ENCODE measurements around the gene MSH5. TPM values are rescaled to one million over a fixed set of nuclear protein-coding genes. Genes with fewer than 3 reads are reported as not detected.

Gene MSH5
- total and polyA plus RNA-seq, 2 experiments from 2014 or later, result 12.1 to 23.9 TPM

GRCh38 chr6:31734247-31734820, 5.5 kb upstream of the MSH5 start:
- Histone ChIP-seq H3K4me2 (peak overlapping the region; percentile 91), H3K79me2 (replicated peaks; ENCODE audit: insufficient read depth) (peaks cover 27% of the 10 kb centered on the region)

GRCh38 chr6:31734821-31735406, 4.9 kb upstream of the MSH5 start:
- no peaks in the 10 kb centered on the region for H3K9me3 Mint-ChIP-seq
- peaks cover 62% of the 10 kb centered on the region for H3F3A ChIP-seq (replicated peaks; ENCODE audit: low read depth)
- ATAC-seq, result peak; percentile 36

More at GRCh38 chr6:31734247-31734820, 5.5 kb upstream of the MSH5 start:
- H3K36me3 Mint-ChIP-seq (ENCODE audit: low read depth), result peaks cover 42% of the 10 kb centered on the region
- Histone ChIP-seq H3K27ac (ENCODE audit: low read depth) (peak overlapping the region; percentile 78; the same call in 1 of the 2 replicates), H4K20me1 (replicated peaks; ENCODE audit: insufficient read depth) (peaks cover 11% of the 10 kb centered on the region; the same call in 1 of the 2 replicates), H2AFZ (no peak overlapping the region), H3K4me3 (peak overlapping the region; percentile 96), H3K9me2 (ENCODE audit: insufficient read depth) (no peaks in the 10 kb centered on the region), H3K4me1 (ENCODE audit: insufficient read depth) (peaks cover 45% of the 10 kb centered on the region), H3F3A (replicated peaks; ENCODE audit: low read depth) (peaks cover 62% of the 10 kb centered on the region), H3K36me3 (ENCODE audit: insufficient read depth) (peaks cover 29% of the 10 kb centered on the region), H3K27me3 (ENCODE audit: insufficient read depth) (no peaks in the 10 kb centered on the region)
- H3K4me1 Mint-ChIP-seq, result peaks cover 50% of the 10 kb centered on the region
- H3K27me3 Mint-ChIP-seq (ENCODE audit: insufficient read depth, low read depth, poor library complexity), result peaks cover 27% of the 10 kb centered on the region
- TF ChIP-seq CREB1 (CRISPR knock-in tag; IDR thresholded peaks at IDR 0.05; ENCODE audit: low read depth) (peak; percentile 64; the same call in 1 of the 2 replicates), STAT1 (IDR thresholded peaks at IDR 0.05; ENCODE audit: unreplicated experiment) (no peak)
- ATAC-seq (no peak), DNase-seq (ENCODE audit: low spot score) (no peak)
- no peaks in the 10 kb centered on the region for H3K9me3 Mint-ChIP-seq
- H3K4me3 Mint-ChIP-seq, result peak overlapping the region; percentile 92
- peak overlapping the region; percentile 92 for H3K27ac Mint-ChIP-seq

More at GRCh38 chr6:31734821-31735406, 4.9 kb upstream of the MSH5 start:
- Histone ChIP-seq H3K27ac (ENCODE audit: low read depth) (peak overlapping the region; percentile 78; the same call in 1 of the 2 replicates), H3K4me2 (peak overlapping the region; percentile 91), H3K4me1 (ENCODE audit: insufficient read depth) (peaks cover 45% of the 10 kb centered on the region), H3K79me2 (replicated peaks; ENCODE audit: insufficient read depth) (peaks cover 27% of the 10 kb centered on the region), H2AFZ (no peak overlapping the region), H3K36me3 (ENCODE audit: insufficient read depth) (peaks cover 29% of the 10 kb centered on the region), H3K4me3 (peak overlapping the region; percentile 96), H4K20me1 (replicated peaks; ENCODE audit: insufficient read depth) (peaks cover 11% of the 10 kb centered on the region; the same call in 1 of the 2 replicates), H3K27me3 (ENCODE audit: insufficient read depth) (no peaks in the 10 kb centered on the region), H3K9me2 (ENCODE audit: insufficient read depth) (no peaks in the 10 kb centered on the region)
- peak overlapping the region; percentile 92 for H3K4me3 Mint-ChIP-seq
- H3K36me3 Mint-ChIP-seq (ENCODE audit: low read depth), result peaks cover 42% of the 10 kb centered on the region
- TF ChIP-seq ETS1 (IDR thresholded peaks at IDR 0.05) (peak; percentile 12; the same call in 1 of the 2 replicates), POLR2AphosphoS5 (IDR thresholded peaks at IDR 0.05; ENCODE audit: low read depth) (peak; percentile 72), CREB1 (CRISPR knock-in tag; IDR thresholded peaks at IDR 0.05; ENCODE audit: low read depth) (no peak; the same call in 1 of the 2 replicates), REST (IDR thresholded peaks at IDR 0.05; ENCODE audit: unreplicated experiment) (no peak)
- DNase-seq (ENCODE audit: low spot score), result peak; percentile 85
- H3K27me3 Mint-ChIP-seq (ENCODE audit: insufficient read depth, low read depth, poor library complexity), result peaks cover 33% of the 10 kb centered on the region
- peaks cover 53% of the 10 kb centered on the region for H3K4me1 Mint-ChIP-seq
- H3K27ac Mint-ChIP-seq, result peak overlapping the region; percentile 47; the same call in 1 of the 2 replicates
